ENCODE results near the gene RBM44.

Gene RBM44

DNA sequence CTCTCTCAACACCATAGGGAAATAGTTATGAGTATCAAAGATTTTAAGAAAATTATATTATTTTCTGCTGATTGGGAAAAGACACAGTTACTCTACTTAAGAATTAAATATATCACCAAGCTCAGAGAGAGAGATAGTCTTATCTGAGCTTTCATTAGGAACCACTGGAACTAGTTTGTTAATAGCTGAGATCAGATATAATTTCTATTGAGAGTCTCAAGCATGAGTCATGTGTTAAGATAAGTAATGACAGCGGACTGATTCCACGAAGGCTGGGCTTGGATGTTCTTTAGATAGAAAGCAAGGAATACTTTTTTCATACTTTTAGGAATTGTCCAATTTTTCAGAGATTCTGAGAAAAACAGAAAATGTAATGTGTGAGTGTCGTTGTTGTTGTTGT is 44.4 kb upstream of the RBM44 start:
- Mint-ChIP-seq H3K27ac (no peak overlapping the region), H3K4me1 (peaks cover 5% of the 10 kb centered on the region), H3K27me3 (ENCODE audit: low read depth, poor library complexity) (peaks cover 6% of the 10 kb centered on the region), H3K36me3 (ENCODE audit: low read depth) (peaks cover 88% of the 10 kb centered on the region), H3K9me3 (peaks cover 6% of the 10 kb centered on the region), H3K4me3 (no peak overlapping the region)
- TF ChIP-seq, protein P1, sequence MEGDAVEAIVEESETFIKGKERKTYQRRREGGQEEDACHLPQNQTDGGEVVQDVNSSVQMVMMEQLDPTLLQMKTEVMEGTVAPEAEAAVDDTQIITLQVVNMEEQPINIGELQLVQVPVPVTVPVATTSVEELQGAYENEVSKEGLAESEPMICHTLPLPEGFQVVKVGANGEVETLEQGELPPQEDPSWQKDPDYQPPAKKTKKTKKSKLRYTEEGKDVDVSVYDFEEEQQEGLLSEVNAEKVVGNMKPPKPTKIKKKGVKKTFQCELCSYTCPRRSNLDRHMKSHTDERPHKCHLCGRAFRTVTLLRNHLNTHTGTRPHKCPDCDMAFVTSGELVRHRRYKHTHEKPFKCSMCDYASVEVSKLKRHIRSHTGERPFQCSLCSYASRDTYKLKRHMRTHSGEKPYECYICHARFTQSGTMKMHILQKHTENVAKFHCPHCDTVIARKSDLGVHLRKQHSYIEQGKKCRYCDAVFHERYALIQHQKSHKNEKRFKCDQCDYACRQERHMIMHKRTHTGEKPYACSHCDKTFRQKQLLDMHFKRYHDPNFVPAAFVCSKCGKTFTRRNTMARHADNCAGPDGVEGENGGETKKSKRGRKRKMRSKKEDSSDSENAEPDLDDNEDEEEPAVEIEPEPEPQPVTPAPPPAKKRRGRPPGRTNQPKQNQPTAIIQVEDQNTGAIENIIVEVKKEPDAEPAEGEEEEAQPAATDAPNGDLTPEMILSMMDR (IDR thresholded peaks at IDR 0.05) = no peak
- no peak for DNase-seq

DNA sequence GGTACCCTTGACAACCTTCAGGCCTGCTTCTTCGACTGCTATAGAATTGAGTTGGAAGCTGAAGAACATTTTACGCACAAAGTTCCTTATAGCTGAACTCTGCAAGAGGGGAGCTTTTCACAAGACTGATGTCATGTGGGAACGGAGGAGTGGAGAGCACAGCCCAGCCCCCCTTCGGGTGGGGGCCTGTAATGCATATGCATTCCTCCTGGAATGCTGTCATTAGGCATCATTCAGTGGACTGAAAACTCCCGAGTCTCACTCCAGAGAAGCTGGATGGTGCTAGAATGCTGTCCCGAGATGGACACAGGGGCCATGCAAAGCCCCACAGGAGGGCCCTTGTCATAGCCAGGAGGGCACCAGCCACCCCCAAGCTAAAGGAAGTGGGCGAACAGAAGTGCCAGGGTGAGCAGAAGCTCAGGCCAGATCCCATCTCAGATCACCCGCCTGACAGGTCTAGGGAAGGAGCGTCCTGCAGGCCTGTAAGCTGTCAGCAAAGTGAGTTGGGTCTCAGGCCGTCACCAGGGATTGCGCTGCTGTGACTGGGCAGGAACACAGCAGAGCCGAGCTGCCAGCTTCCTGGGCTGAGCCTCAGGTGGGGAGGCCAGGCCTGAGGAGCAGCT is 43.8 kb upstream of the RBM44 start:
- H3K4me1 Mint-ChIP-seq = peaks cover 5% of the 10 kb centered on the region
- TF ChIP-seq, protein P1 (IDR thresholded peaks at IDR 0.05) = no peak
- peaks cover 6% of the 10 kb centered on the region for H3K9me3 Mint-ChIP-seq
- no peak overlapping the region for H3K4me3 Mint-ChIP-seq
- no peak for DNase-seq
- peaks cover 88% of the 10 kb centered on the region for H3K36me3 Mint-ChIP-seq (ENCODE audit: low read depth)
- peaks cover 3% of the 10 kb centered on the region for H3K27me3 Mint-ChIP-seq (ENCODE audit: low read depth, poor library complexity)
- no peak overlapping the region for H3K27ac Mint-ChIP-seq

DNA sequence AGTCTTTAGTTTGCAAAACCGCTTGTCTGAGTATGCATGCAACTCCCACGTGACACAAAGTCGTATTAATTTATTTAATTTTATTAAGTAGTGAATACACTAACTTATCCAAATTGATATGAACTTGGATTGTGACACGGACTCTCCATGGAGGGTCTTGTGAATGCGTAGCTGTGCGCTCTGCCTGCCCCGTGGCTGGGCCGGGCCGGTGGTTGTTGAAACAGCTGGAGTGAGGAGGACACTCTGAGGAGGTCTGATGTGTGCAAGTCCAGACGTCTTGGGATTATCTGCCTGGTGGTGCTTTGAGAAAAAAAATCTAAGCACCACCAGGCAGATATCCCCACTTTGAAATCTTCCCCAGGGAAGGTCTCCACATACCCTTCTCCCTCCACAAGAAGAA is 41.0 kb upstream of the RBM44 start:
- TF ChIP-seq, protein P1 (IDR thresholded peaks at IDR 0.05) = no peak
- H3K36me3 Mint-ChIP-seq (ENCODE audit: low read depth) = peaks cover 85% of the 10 kb centered on the region
- no peak overlapping the region for H3K4me3 Mint-ChIP-seq
- DNase-seq = no peak
- H3K27me3 Mint-ChIP-seq (ENCODE audit: low read depth, poor library complexity) = peaks cover 2% of the 10 kb centered on the region
- peaks cover 5% of the 10 kb centered on the region for H3K4me1 Mint-ChIP-seq
- H3K9me3 Mint-ChIP-seq = peaks cover 6% of the 10 kb centered on the region
- no peak overlapping the region for H3K27ac Mint-ChIP-seq

DNA sequence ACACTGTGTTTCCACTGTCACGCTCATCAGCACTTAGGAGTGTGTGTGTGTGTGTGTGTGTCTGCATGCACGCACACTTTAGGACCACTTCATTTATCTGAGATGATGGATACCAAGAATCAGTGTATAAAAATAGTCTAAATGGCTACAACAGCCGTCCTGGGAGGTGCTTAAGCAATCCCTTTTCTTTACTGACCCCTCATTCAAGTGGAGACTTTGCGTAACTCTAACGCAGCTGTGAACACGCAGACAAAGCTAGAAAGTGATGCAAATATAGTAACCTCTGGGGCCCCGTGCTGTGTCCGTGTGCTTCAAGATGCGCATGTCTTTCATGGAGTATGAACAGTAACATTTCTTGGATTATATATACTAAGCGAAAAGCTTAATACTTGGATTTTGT is 40.4 kb upstream of the RBM44 start:
- Mint-ChIP-seq H3K4me1 (peaks cover 5% of the 10 kb centered on the region), H3K27ac (no peak overlapping the region), H3K9me3 (peaks cover 6% of the 10 kb centered on the region), H3K27me3 (ENCODE audit: low read depth, poor library complexity) (peaks cover 2% of the 10 kb centered on the region), H3K4me3 (no peak overlapping the region), H3K36me3 (ENCODE audit: low read depth) (peaks cover 85% of the 10 kb centered on the region)
- no peak for DNase-seq
- TF ChIP-seq, protein P1 (IDR thresholded peaks at IDR 0.05) = no peak

DNA sequence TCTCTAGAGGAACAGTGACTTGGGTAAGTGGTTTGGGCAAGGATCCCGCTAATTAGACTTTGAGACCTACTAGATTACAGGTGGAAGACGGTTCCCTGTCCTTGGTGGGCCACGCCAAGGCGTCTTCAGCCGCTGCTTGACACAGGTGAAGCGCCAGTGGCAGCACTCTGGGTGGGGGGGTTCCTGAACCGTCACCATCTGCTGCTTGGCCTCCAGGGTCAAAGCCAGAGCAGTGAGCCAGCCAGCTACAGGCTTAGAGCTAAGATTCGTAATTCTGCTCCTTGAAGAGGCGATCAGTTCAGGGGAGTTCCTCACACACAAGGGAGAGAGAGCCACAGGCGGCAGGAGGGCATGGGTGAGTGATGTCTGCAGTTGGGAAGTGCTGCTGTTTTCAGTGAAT is 39.4 kb upstream of the RBM44 start:
- DNase-seq = no peak
- TF ChIP-seq, protein P1 (IDR thresholded peaks at IDR 0.05) = no peak
- Mint-ChIP-seq H3K27ac (no peak overlapping the region), H3K9me3 (peaks cover 6% of the 10 kb centered on the region), H3K36me3 (ENCODE audit: low read depth) (peaks cover 84% of the 10 kb centered on the region), H3K4me3 (no peak overlapping the region), H3K27me3 (ENCODE audit: low read depth, poor library complexity) (peaks cover 2% of the 10 kb centered on the region), H3K4me1 (peaks cover 5% of the 10 kb centered on the region)

Measured in nephron progenitor cell (in vitro differentiated cells).